Lower leg skin (tissue), 4 donors: ENCODE measurements around the gene ETNK1. TPM values are rescaled to one million over a fixed set of nuclear protein-coding genes. Genes with fewer than 3 reads are reported as not detected.
"Not testable (repeated sequence)": the region's sequence is repeated elsewhere in the genome, so short reads cannot be mapped to it uniquely, and the experiment has no call there.

Experiments used
- DNase-seq, 2 donors: peaks; one replicate each; pipeline ENCODE4 v3.0.0-alpha.2; 2019; ENCODE audit warnings: low spot score in 2 of 2
- H3K4me3 ChIP-seq: fragments of 200-600 bp; sonication (generic); 2 replicates; pipeline ENCODE4 v1.5.1; 2017; ENCODE audit warnings: mild to moderate bottlenecking, low read depth; ENCODE audit not compliant: poor library complexity, severe bottlenecking
- POLR2A ChIP-seq, 2 donors: fragments of 450-650 bp; IDR thresholded peaks; one replicate each; pipeline ENCODE4 v1.6.1; 2016 to 2017; ENCODE audit warnings: antibody characterized with exemption in 2 of 2, mild to moderate bottlenecking in 1 of 2, moderate library complexity in 1 of 2
- WGBS, 2 donors: methylation state at CpG; one replicate each; pipeline ENCODE4 v1.1.5; 2018; 5-methylcytosine and 5-hydroxymethylcytosine counted together
- intact Hi-C: fragments of 100-400 bp; cut with DNase I; formaldehyde crosslinking; loops from one replicate; pipeline ENCODE4 v1.15.0; 2023; ENCODE audit warnings: low total_unique reads
- total RNA-seq, 4 donors: library from RNA; depleted of rRNA; stranded (reverse); fragments of >200 nt; gene quantifications; one replicate each; pipeline ENCODE4 v1.1.0, GENCODE V29; 2016
- TF ChIP-seq, protein P1 (sequence below), 3 donors: fragments of 450-650 bp; IDR thresholded peaks; one replicate each; pipeline ENCODE4 v1.5.1; 2016; ENCODE audit warnings: antibody characterized with exemption in 3 of 3, mild to moderate bottlenecking in 3 of 3, moderate library complexity in 2 of 3

Gene ETNK1
- total RNA-seq, 4 donors from 2014 or later: 21.1 to 35.1 (median 23.4) TPM

DNA sequence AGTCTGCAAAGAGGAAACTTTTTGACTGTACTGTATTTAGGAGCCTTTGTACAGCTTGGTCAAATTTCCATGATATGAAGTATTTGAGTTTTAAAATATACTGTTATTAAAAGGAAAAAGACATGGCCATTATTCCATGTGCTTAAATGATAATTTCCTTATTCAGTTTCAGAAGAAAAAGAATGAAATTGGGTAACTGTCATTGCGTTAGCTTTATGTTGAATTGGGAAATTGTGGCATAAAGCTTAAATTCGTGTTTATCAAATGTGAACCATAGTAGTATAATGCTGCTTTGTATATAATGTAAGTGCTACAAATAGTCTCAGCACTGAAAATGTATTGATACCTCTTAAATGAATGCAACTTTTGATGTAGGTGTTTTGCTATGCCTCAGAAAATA is 64.9 kb downstream of the ETNK1 start:
- intact Hi-C loops: no loop called here
- TF ChIP-seq, protein P1, sequence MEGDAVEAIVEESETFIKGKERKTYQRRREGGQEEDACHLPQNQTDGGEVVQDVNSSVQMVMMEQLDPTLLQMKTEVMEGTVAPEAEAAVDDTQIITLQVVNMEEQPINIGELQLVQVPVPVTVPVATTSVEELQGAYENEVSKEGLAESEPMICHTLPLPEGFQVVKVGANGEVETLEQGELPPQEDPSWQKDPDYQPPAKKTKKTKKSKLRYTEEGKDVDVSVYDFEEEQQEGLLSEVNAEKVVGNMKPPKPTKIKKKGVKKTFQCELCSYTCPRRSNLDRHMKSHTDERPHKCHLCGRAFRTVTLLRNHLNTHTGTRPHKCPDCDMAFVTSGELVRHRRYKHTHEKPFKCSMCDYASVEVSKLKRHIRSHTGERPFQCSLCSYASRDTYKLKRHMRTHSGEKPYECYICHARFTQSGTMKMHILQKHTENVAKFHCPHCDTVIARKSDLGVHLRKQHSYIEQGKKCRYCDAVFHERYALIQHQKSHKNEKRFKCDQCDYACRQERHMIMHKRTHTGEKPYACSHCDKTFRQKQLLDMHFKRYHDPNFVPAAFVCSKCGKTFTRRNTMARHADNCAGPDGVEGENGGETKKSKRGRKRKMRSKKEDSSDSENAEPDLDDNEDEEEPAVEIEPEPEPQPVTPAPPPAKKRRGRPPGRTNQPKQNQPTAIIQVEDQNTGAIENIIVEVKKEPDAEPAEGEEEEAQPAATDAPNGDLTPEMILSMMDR (IDR thresholded peaks at IDR 0.05): no peak
- no peak for TF ChIP-seq POLR2A (IDR thresholded peaks at IDR 0.05)
- 92 to 96% methylated on average over 2 of the region's 2 CpGs for WGBS, 2 donors
- no peak for DNase-seq
- H3K4me3 ChIP-seq: no peak overlapping the region

- TF ChIP-seq POLR2A (IDR thresholded peaks at IDR 0.05): no peak
- TF ChIP-seq, protein P1 (IDR thresholded peaks at IDR 0.05): no peak
- intact Hi-C loops: no loop called here
- H3K4me3 ChIP-seq: no peak overlapping the region
- no peak for DNase-seq
- WGBS, 2 donors: 82 to 85% methylated on average over 2 of the region's 2 CpGs
Observed at GRCh38 chr12:22691319-22691718, 66.3 kb downstream of the ETNK1 start.

- WGBS, 2 donors: 80 to 94% methylated on average over 1 of the region's 1 CpG
- intact Hi-C loops, DNase-seq, H3K4me3 ChIP-seq: not testable (repeated sequence)
Observed at GRCh38 chr12:22692467-22692866, 67.5 kb downstream of the ETNK1 start.

DNA sequence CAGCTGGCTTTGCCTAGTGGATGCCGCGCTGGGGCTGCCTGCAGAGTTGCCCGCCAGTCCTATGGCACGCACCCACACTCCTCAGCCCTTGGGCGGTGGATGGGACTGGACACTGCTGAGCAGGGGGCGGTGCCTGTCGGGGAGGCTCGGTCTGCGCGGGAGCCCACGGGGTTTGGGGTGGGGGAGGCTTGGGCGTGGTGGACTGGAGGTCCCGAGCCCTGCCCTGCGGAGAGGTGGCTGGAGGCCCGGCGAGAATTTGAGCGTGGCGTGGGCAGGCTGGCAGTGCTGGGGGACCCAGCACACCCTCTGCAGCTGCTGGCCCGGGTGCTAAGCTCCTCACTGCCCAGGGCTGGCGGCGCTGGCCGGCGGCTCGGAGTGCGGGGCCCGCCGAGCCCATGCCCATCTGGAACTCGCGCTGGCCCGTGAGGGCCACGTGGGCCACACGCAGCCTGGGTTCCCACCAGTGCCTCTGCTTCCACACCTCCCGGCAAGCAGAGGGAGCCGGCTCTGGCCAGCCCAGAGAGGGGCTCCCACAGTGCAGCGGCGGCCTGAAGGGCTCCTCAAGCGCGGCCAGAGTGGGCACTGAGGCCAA is 68.1 kb downstream of the ETNK1 start:
- H3K4me3 ChIP-seq: no peak overlapping the region
- intact Hi-C loops: no loop called here
- no peak for TF ChIP-seq POLR2A (IDR thresholded peaks at IDR 0.05)
- TF ChIP-seq, protein P1 (IDR thresholded peaks at IDR 0.05): no peak

DNA sequence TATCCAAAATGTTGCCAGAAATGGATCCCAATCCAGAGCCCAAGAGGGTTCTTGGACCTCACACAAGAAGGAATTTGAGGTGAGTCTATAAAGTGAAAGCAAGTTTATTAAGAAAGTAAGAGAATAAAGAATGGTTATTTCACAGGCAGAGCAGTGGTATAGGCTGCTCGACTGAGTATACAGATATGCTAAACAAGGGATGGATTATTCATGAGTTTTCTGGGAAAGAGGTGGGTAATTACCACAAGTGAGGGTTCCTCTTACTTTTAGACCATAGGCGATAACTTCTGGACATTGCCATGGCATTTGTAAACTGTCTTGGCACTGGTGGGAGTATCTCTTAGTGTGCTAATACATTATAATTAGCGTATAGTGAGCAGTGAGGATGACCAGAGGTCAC is 73.6 kb downstream of the ETNK1 start:
- no peak for DNase-seq
- TF ChIP-seq POLR2A (IDR thresholded peaks at IDR 0.05): no peak
- TF ChIP-seq, protein P1 (IDR thresholded peaks at IDR 0.05): no peak
- no peak overlapping the region for H3K4me3 ChIP-seq
- intact Hi-C loops: no loop called here
- 93 to 97% methylated on average over 3 of the region's 3 CpGs for WGBS, 2 donors

More for the DNA sequence above, 68.1 kb downstream of the ETNK1 start:
- DNase-seq: no peak
- 97 to 99% methylated on average over 21 to 36 of the region's 38 CpGs for WGBS, 2 donors

- DNase-seq, intact Hi-C loops, H3K4me3 ChIP-seq: not testable (repeated sequence)
- WGBS, 2 donors: 90 to 93% methylated on average over 11 of the region's 11 CpGs
Observed at GRCh38 chr12:22699705-22700104, 74.7 kb downstream of the ETNK1 start.

- 77 to 84% methylated on average over 1 of the region's 1 CpG for WGBS, 2 donors
- H3K4me3 ChIP-seq: no peak overlapping the region
- TF ChIP-seq, protein P1 (IDR thresholded peaks at IDR 0.05): no peak
- no peak for TF ChIP-seq POLR2A (IDR thresholded peaks at IDR 0.05)
Observed at GRCh38 chr12:22700106-22700505, 75.1 kb downstream of the ETNK1 start.

DNA sequence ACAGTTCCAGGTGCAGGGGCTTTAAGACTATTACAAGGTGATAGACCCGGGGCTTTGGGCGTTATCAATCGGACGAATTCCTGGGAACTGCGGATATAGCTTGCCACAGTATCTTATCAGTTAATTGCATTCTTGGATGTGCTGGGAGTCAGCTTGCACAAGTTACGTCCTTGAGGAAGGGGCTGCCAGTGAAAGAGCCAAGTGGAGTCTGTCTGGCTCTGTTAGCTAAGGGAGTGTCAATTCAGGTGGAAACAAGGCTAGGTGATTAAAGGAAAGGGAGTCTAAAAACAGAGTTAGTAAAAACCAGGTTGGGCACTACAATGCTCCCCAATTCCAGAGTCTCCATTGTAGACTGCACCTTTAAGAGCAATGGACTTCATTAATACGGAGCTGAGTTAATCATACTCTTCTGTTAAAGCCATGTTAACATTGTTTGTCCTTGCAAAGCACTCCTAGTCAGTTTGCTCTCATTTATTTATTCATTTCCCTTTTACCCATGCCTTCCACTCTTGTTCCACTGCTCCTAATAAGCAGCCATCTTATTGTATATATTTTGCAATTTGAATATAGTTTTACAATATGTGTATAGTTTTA is 76.3 kb downstream of the ETNK1 start:
- DNase-seq, H3K4me3 ChIP-seq, intact Hi-C loops: not testable (repeated sequence)
- 72 to 83% methylated on average over 7 of the region's 7 CpGs for WGBS, 2 donors

More at GRCh38 chr12:22700106-22700505, 75.1 kb downstream of the ETNK1 start:
- intact Hi-C loops: no loop called here
- DNase-seq: no peak
